Peyer's patch (tissue), 4 donors: ENCODE measurements around the gene PTRHD1.

Source experiments
- CTCF ChIP-seq, 6 experiments: fragments of 450-650 bp in 4 of 6; fragments of 200-600 bp in 2 of 6; sonication (generic) in 1 of 6; IDR thresholded peaks; one replicate each; pipeline ENCODE4 v1.5.1; 2017 to 2019; ENCODE audit warnings: antibody characterized with exemption in 6 of 6, mild to moderate bottlenecking in 3 of 6, moderate library complexity in 1 of 6
- POLR2A ChIP-seq, 2 donors: fragments of 450-650 bp; IDR thresholded peaks; one replicate each; pipeline ENCODE4 v1.5.1; 2017; ENCODE audit warnings: antibody characterized with exemption in 2 of 2, mild to moderate bottlenecking in 2 of 2, moderate library complexity in 2 of 2

GRCh38 chr2:24840164-24840869 lies 47.1 kb upstream of the PTRHD1 start:
- TF ChIP-seq CTCF (IDR thresholded peaks at IDR 0.05) (no peak), POLR2A (IDR thresholded peaks at IDR 0.05) (no peak)
